K562 (cell line): Measurements from ENCODE around the gene SMG5. TPM values are rescaled to one million over a fixed set of nuclear protein-coding genes. Genes with fewer than 3 reads are reported as not detected.

Source experiments
- ARNT ChIP-seq, 2 experiments: fragments of 450-650 bp; IDR thresholded peaks; 2 replicates each; pipeline ENCODE4 v1.6.1; 2016; ENCODE audit warnings: mild to moderate bottlenecking in 1 of 2
- ETV6 ChIP-seq, 3 experiments: fragments of 150-350 bp in 1 of 3; sonication (generic) in 1 of 3; formaldehyde crosslinking in 1 of 3; IDR thresholded peaks; 2 replicates each; pipeline versions ENCODE4 v1.6.1 to v1.8.0; 2014 to 2022; ENCODE audit warnings: borderline replicate concordance in 2 of 3, low read depth in 2 of 3, antibody characterized with exemption in 1 of 3, low read length in 1 of 3, mild to moderate bottlenecking in 1 of 3, missing genetic modification reagents in 1 of 3
- FOS ChIP-seq: IDR thresholded peaks from 3 replicates; pipeline ENCODE4 v1.6.1; 2011; ENCODE audit not compliant: insufficient read length; ENCODE audit errors: extremely low read depth
- KAT7 ChIP-seq: sonication (generic); formaldehyde crosslinking; IDR thresholded peaks from 2 replicates; pipeline ENCODE4 v1.8.0; 2022; ENCODE audit warnings: missing genetic modification reagents, mild to moderate bottlenecking, borderline replicate concordance
- MAFK ChIP-seq: IDR thresholded peaks from 2 replicates; pipeline ENCODE4 v1.6.1; 2011; ENCODE audit warnings: low read length, improper control_type of control experiment
- MTA3 ChIP-seq: fragments of 450-650 bp; formaldehyde crosslinking; IDR thresholded peaks from 2 replicates; pipeline ENCODE4 v1.6.1; 2017; ENCODE audit warnings: mild to moderate bottlenecking, borderline replicate concordance
- NCOA4 ChIP-seq: fragments of 450-650 bp; IDR thresholded peaks from 2 replicates; pipeline ENCODE4 v1.6.1; 2018; ENCODE audit warnings: mild to moderate bottlenecking; ENCODE audit not compliant: partially characterized antibody
- NFE2L1 ChIP-seq: fragments of 450-650 bp; IDR thresholded peaks from 2 replicates; pipeline ENCODE4 v1.6.1; 2016; ENCODE audit warnings: missing genetic modification characterization, low read depth, mild to moderate bottlenecking, missing compliant biosample characterization, moderate library complexity, borderline replicate concordance
- NR2C2 ChIP-seq, 2 experiments: fragments of 200-800 bp in 1 of 2; sonication (Bioruptor generic) in 1 of 2; sonication (generic) in 1 of 2; formaldehyde crosslinking in 1 of 2; IDR thresholded peaks; 2 replicates each; pipeline versions ENCODE4 v1.6.1 to v1.8.0; 2016 to 2022; ENCODE audit warnings: mild to moderate bottlenecking in 1 of 2, missing compliant biosample characterization in 1 of 2, missing genetic modification characterization in 1 of 2, missing genetic modification reagents in 1 of 2
- SMARCC2 ChIP-seq: fragments of 450-650 bp; IDR thresholded peaks from 2 replicates; pipeline ENCODE4 v1.6.1; 2017; ENCODE audit warnings: antibody characterized with exemption, moderate library complexity, mild to moderate bottlenecking, low read depth
- SMARCE1 ChIP-seq: fragments of 450-650 bp; IDR thresholded peaks from 2 replicates; pipeline ENCODE4 v1.7.1; 2016; ENCODE audit warnings: mild to moderate bottlenecking
- SOX6 ChIP-seq: fragments of 450-650 bp; IDR thresholded peaks from 2 replicates; pipeline ENCODE4 v1.6.1; 2014; ENCODE audit warnings: mild to moderate bottlenecking
- TFE3 ChIP-seq: fragments of 450-650 bp; formaldehyde crosslinking; IDR thresholded peaks from 2 replicates; pipeline ENCODE4 v1.4.0; 2020; ENCODE audit warnings: mild to moderate bottlenecking, mixed read lengths
- THRAP3 ChIP-seq: fragments of 450-650 bp; IDR thresholded peaks from 2 replicates; pipeline ENCODE4 v1.6.1; 2016; ENCODE audit warnings: mild to moderate bottlenecking, inconsistent platforms, borderline replicate concordance
- ZNF609 ChIP-seq: sonication (generic); formaldehyde crosslinking; IDR thresholded peaks from 2 replicates; pipeline ENCODE4 v1.8.1; 2023; ENCODE audit warnings: missing genetic modification reagents, mild to moderate bottlenecking, borderline replicate concordance
- polyA plus RNA-seq, 8 experiments: library from polyadenylated mRNA; depleted of rRNA in 4 of 8; stranded (reverse) in 5 of 8; unstranded in 3 of 8; fragments of >200 nt; fragmentation: Nextera tagmentation in 2 of 8; fragmentation: Illumina TruSeq in 1 of 8; extraction: Ambion mirVana in 2 of 8; extraction: Trizol in 1 of 8; gene quantifications; 2 replicates each; pipeline versions ENCODE4 v1.2.1 to v1.2.3, GENCODE V29; 2011 to 2014; ENCODE audit warnings: inconsistent platforms in 1 of 8, missing spikeins in 1 of 8
- total RNA-seq, 7 experiments: library from RNA; depleted of rRNA in 6 of 7; stranded (reverse); fragments of >200 nt in 6 of 7; fragmentation: Illumina TruSeq in 2 of 7; extraction: Trizol in 2 of 7; gene quantifications; 2 replicates each; pipeline versions ENCODE4 v1.2.1 to v1.2.3, GENCODE V29; 2011 to 2021; ENCODE audit warnings: low replicate concordance in 1 of 7

The SMG5 gene
- total and polyA plus RNA-seq, 9 of the 15 experiments (the other 6 are each of a cell fraction or from before 2014, with no cell fraction given), result 1.4 to 85.9 (median 53.0) TPM

GRCh38 chr1:156214024-156214748 lies 68.4 kb downstream of the SMG5 start (continued):
- TF ChIP-seq TFE3 (peak; percentile 23; the same call in 1 of the 2 replicates), NCOA4 (no peak), ZNF609 (CRISPR knock-in tag) (no peak), NR2C2 (CRISPR knock-in tag; IDR thresholded peaks at IDR 0.05) (no peak), NR2C2 (tag; IDR thresholded peaks at IDR 0.05) (no peak), THRAP3 (no peak), FOS (no peak), ARNT (IDR thresholded peaks at IDR 0.05) (0 out of 4 replicates have a peak, but pooled peaks of 1 of the 2 experiments have one; percentile 25), SMARCE1 (peak; percentile 57), MTA3 (peak; percentile 55; the same call in 1 of the 2 replicates), SOX6 (0 out of 2 replicates have a peak, but pooled peaks have one; percentile 36), MAFK (peak; percentile 83), NFE2L1 (peak; percentile 88), SMARCC2 (0 out of 2 replicates have a peak, but pooled peaks have one; percentile 30), KAT7 (0 out of 2 replicates have a peak, but pooled peaks have one; percentile 5), ETV6 (IDR thresholded peaks at IDR 0.05; ENCODE audit: borderline replicate concordance in 1 of 2, low read depth in 2 of 2, low read length in 1 of 2) (no peak), ETV6 (CRISPR knock-in tag; IDR thresholded peaks at IDR 0.05; ENCODE audit: borderline replicate concordance) (no peak)
